Activated T-cell treated with anti-CD3 and anti-CD28 coated beads for 4 hours (primary cell): ENCODE results near the gene NLK.
"Not testable (repeated sequence)": the region's sequence is repeated elsewhere in the genome, so short reads cannot be mapped to it uniquely, and the experiment has no call there.

Source experiments
- DNase-seq: peaks from one replicate; pipeline ENCODE4 v3.0.0-alpha.2; 2020

NLK gene

DNA sequence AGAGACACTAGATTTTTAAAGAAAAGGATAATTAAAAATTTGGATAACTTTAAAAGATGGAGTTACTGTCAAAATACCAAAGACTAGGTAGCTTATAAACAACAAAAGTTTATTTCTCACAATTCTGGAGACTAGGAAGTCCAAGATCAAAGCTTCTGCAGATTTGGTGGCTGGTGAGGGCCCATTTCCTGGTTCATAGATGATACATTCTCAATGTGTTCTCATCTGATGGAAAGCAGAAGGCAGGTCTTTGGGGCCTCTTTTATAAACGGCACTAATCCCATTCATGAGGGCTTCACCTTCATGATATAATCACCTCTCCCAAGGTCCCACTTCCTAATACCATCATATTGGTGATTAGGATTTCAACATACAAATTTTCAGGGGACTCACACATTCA lies 33.7 kb downstream of the NLK start:
- no peak for DNase-seq

- not testable (repeated sequence) for DNase-seq
These were observed 34.7 kb downstream of the NLK start for GRCh38 chr17:28077140-28077539.

- no peak for DNase-seq
These were observed 36.1 kb downstream of the NLK start for GRCh38 chr17:28078341-28079229.

GRCh38 chr17:28081467-28081866 lies 39.0 kb downstream of the NLK start:
- DNase-seq: no peak

DNA sequence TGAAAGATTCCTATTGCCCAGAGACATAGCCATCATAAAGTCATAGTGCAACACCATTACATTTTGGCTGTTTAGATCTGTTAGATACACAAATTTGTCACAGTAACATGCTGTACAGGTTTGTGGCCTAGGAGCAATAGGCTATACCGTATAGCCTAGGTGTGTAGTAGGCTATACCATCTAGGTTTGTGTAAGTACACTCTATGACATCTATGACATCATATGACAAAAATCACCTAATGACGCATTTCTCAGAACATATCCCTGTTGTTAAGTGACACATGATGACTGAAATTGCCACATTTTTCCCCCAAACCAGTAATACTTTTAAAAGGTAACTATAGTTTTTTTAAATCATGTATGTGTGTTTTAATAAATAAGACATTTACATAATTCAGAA lies 43.3 kb downstream of the NLK start:
- DNase-seq: no peak

- DNase-seq: no peak
These were observed 44.0 kb downstream of the NLK start for GRCh38 chr17:28086519-28086918.

DNA sequence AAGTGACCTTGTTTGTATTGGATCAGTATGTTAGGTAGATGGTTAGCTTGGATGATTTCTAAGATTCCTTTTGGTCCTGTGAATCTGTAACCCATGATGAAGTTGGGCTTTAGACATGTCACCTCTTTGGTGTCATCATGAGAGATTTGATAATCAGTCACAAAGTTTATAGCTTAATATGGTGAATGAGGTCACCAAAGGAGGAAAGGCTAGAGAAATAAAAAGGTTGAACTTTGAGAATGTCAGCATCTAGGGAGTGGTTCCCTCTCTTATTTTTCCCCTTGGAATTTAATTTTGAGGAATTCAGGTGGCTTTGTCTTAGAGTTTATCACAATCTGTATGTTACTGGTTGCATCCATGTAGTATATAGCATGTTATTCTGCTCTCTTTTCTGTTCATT lies 45.3 kb downstream of the NLK start:
- no peak for DNase-seq

DNA sequence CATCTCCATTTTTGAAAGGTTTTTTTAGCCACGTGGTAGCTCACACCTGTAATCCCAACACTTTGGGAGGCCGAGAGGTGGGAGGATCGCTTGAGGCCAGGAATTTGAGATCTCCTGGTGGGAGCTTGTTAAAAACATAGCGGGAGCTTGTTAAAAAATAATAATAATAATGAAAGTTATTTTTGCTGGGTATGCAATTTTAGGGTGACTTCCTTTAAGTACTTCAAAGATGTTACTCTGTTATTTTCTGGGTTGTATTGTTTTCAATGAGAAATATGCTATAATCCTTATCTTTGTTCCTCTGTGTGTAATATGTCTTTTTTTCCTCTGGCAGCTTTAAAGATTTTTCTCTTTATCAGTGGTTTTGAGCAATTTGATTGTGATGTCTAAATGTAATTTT lies 48.1 kb downstream of the NLK start:
- no peak for DNase-seq

- DNase-seq: no peak
These were observed 49.6 kb downstream of the NLK start for GRCh38 chr17:28092088-28092487.

DNA sequence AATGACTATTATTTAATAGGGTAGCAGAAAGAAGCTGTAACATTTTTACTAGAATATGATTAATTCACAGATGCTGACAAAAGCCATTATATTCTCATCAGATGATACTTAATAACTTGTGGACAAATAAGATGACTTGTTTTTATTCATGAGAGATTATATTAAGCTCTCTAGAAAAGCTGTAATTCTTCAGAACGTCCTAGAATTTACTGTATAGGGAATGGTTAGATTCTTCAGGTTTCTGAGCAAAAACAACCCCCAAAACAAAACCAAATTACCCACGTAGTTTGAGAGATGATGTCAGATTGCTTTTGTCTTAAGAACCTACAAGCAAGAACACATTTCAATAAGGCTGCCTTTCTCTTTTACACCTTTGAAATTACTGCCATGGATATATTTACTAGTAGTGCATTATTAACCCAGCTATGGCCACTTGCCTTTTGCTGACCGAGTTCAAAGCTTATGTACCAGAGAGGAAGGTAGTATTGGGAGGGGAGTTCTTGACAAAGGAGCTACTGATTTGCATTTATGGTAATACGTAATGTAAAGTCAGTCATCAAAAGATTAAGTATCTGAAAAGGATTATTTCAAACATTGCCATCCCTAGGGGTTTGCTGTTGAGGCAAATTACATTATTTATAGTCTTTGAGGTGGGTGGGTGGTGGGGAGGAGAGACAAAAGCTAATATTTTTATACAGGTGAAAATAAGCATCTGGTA lies 51.7 kb downstream of the NLK start:
- no peak for DNase-seq

GRCh38 chr17:28096756-28097155 lies 54.3 kb downstream of the NLK start:
- DNase-seq: no peak

DNA sequence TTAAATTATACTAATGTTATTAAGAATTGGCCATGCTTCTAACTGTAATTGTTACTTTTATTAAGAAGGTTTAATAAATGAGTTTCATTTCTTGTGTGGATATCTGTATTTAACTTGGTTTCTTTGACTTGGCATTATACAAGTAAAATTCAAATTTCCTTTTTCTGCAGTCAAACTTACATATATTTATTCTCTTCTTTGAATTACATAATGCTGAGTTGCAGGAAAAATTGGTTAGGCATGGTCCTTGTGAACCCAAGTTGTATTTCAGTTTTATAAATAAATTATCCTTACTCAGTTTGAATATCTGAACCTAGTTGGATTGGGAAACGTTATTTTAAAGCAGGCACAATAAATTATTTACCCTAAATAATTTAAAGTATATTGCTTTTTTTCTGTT lies 54.8 kb downstream of the NLK start:
- no peak for DNase-seq

DNA sequence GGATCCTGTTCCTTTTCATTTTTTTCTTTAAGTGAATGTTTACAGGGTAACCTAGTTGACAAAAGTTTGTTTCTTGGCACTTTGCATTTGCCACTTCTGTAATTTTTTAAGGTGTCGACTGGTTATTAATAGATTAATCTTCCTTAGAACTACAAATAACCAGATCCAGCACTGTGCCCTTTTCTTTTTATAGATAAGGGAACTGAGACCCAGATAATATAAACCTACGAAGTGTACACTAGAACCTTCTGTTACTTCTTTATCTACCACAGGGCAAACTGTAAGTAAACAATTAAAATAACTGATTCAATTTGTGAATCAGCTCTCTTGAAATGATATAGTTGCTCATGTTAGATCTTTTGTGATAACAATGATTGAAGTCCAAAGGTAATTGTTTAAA lies 55.4 kb downstream of the NLK start:
- DNase-seq: no peak

DNA sequence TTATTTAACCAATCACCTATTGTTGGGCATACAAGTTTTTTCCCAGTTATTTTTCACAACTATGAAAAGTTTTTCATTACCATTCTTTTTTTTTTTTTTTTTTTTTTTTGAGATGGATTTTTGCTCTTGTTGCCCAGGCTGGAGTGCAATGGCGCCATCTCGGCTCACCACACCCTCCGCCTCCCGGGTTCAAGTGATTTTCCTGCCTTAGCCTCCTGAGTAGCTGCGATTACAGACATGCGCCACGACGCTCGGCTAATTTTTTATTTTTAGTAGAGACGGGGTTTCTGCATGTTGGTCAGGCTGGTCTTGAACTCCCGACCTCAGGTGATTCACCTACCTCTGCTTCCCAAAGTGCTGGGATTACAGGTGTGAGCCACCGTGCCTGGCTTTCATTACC lies 56.1 kb downstream of the NLK start:
- DNase-seq: not testable (repeated sequence)

GRCh38 chr17:28100251-28100650 lies 57.8 kb downstream of the NLK start:
- DNase-seq: no peak

- no peak for DNase-seq
These were observed 58.5 kb downstream of the NLK start for GRCh38 chr17:28100936-28101335.

GRCh38 chr17:28101919-28102318 lies 59.4 kb downstream of the NLK start:
- no peak for DNase-seq

GRCh38 chr17:28105501-28105900 lies 63.0 kb downstream of the NLK start:
- DNase-seq: no peak

- no peak for DNase-seq
These were observed 67.7 kb downstream of the NLK start for GRCh38 chr17:28110184-28110583.

GRCh38 chr17:28112181-28112580 lies 69.7 kb downstream of the NLK start:
- no peak for DNase-seq

GRCh38 chr17:28112606-28113005 lies 70.1 kb downstream of the NLK start:
- no peak for DNase-seq

GRCh38 chr17:28113269-28113668 lies 70.8 kb downstream of the NLK start:
- no peak for DNase-seq

GRCh38 chr17:28115046-28115445 lies 72.6 kb downstream of the NLK start:
- DNase-seq: no peak

GRCh38 chr17:28117304-28117703 lies 74.8 kb downstream of the NLK start:
- no peak for DNase-seq
